Skeletal muscle tissue (tissue), 4 donors: Measurements from ENCODE around the gene ATP10A. TPM values are rescaled to one million over a fixed set of nuclear protein-coding genes. Genes with fewer than 3 reads are reported as not detected.

Experiments
- H3K27ac ChIP-seq: one replicate; pipeline ENCODE4 v1.7.0; 2013; ENCODE audit warnings: mild to moderate bottlenecking, low read depth, low read length, inconsistent platforms
- H3K27me3 ChIP-seq, 3 donors: one replicate each; pipeline ENCODE4 v1.7.0; 2013; ENCODE audit warnings: low read length in 3 of 3; ENCODE audit not compliant: control insufficient read depth in 3 of 3, insufficient read depth in 3 of 3
- H3K36me3 ChIP-seq, 3 donors: one replicate each; pipeline ENCODE4 v1.7.0; 2013; ENCODE audit warnings: low read length in 3 of 3; ENCODE audit not compliant: control insufficient read depth in 3 of 3, insufficient read depth in 3 of 3
- H3K4me1 ChIP-seq, 3 donors: one replicate each; pipeline ENCODE4 v1.7.0; 2013; ENCODE audit warnings: low read length in 3 of 3, mild to moderate bottlenecking in 3 of 3; ENCODE audit not compliant: control insufficient read depth in 3 of 3, insufficient read depth in 3 of 3
- H3K4me3 ChIP-seq, 3 donors: one replicate each; pipeline ENCODE4 v1.7.0; 2013; ENCODE audit warnings: low read length in 3 of 3
- H3K9ac ChIP-seq, 3 donors: one replicate each; pipeline ENCODE4 v1.7.0; 2013; ENCODE audit warnings: low read length in 3 of 3, mild to moderate bottlenecking in 3 of 3, moderate library complexity in 2 of 3, low read depth in 1 of 3
- H3K9me3 ChIP-seq, 3 donors: one replicate each; pipeline ENCODE4 v1.7.0; 2013; ENCODE audit warnings: low read length in 3 of 3; ENCODE audit not compliant: control insufficient read depth in 3 of 3
- total RNA-seq: library from RNA; depleted of rRNA; stranded (reverse); fragments of >200 nt; gene quantifications from one replicate; pipeline ENCODE4 v1.2.3, GENCODE V29; 2014
- donor health status: Osteomylitis.

ATP10A gene
- total RNA-seq, 1 donor from 2014 or later: 7.8 TPM

GRCh38 chr15:25712192-25712960 lies 150.8 kb downstream of the ATP10A start:
- H3K36me3 ChIP-seq: no peaks in the 10 kb centered on the region
- no peaks in the 10 kb centered on the region for H3K4me1 ChIP-seq
- no peak overlapping the region for H3K9ac ChIP-seq
- H3K9me3 ChIP-seq: no peaks in the 10 kb centered on the region
- H3K27ac ChIP-seq: no peak overlapping the region
- peaks cover 0 to 5% (median 0%) of the 10 kb centered on the region in 3 donors for H3K27me3 ChIP-seq
- no peak overlapping the region for H3K4me3 ChIP-seq

GRCh38 chr15:25711691-25712090 lies 151.4 kb downstream of the ATP10A start:
- Histone ChIP-seq H3K27me3 (peaks cover 0 to 5% (median 0%) of the 10 kb centered on the region in 3 donors), H3K4me1 (no peaks in the 10 kb centered on the region), H3K27ac (no peak overlapping the region), H3K36me3 (no peaks in the 10 kb centered on the region), H3K9me3 (no peaks in the 10 kb centered on the region), H3K9ac (no peak overlapping the region), H3K4me3 (no peak overlapping the region)

DNA sequence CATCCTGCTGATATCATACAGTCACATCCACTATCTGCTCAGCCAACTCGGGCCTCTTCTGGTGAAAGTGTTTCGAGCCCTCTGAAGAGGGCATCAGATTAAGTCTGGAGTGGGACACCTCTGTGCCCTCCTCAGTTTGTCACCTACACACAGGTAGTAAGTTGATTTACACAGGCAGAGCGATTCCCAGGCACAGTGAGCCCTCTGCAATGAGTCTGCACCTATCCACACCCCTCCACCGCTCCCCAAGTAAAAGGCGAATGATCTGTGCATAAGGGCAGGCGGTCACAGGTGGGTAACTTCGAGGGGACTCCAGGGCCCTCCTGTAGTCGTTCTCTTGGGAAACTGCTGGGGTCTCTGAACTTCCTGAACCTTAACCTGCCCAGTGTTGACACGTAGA lies 152.0 kb downstream of the ATP10A start:
- H3K4me1 ChIP-seq: no peaks in the 10 kb centered on the region
- H3K36me3 ChIP-seq: no peaks in the 10 kb centered on the region
- H3K9ac ChIP-seq: no peak overlapping the region
- H3K4me3 ChIP-seq: no peak overlapping the region
- H3K27ac ChIP-seq: no peak overlapping the region
- no peaks in the 10 kb centered on the region for H3K9me3 ChIP-seq
- H3K27me3 ChIP-seq: peaks cover 0 to 5% (median 0%) of the 10 kb centered on the region in 3 donors

GRCh38 chr15:25710184-25710583 lies 152.9 kb downstream of the ATP10A start:
- Histone ChIP-seq H3K9ac (no peak overlapping the region), H3K9me3 (no peaks in the 10 kb centered on the region), H3K36me3 (no peaks in the 10 kb centered on the region), H3K4me3 (no peak overlapping the region), H3K27me3 (peaks cover 0 to 5% (median 0%) of the 10 kb centered on the region in 3 donors), H3K4me1 (no peaks in the 10 kb centered on the region), H3K27ac (no peak overlapping the region)

GRCh38 chr15:25709437-25710159 lies 153.5 kb downstream of the ATP10A start:
- Histone ChIP-seq H3K4me3 (no peak overlapping the region), H3K9ac (no peak overlapping the region), H3K36me3 (no peaks in the 10 kb centered on the region)

DNA sequence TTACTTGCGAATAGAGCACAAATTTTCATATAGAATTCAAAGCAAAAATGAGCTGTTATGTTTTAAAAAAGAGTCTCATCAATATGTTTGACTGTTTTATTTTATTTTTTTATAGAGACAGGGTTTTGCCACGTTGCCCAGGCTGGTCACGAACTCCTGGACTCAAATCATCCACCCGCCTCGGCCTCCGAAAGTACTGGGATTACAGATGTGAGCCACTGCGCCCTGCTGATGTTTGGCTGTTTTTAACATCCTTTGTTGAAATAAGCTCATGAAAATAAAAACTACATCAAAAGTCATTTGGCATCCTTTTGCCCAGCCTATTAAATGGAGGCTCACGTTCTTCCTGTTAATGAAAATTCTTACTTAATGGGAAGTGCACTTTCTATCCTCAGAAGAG lies 154.7 kb downstream of the ATP10A start:
- H3K9ac ChIP-seq: no peak overlapping the region
- no peak overlapping the region for H3K4me3 ChIP-seq
- no peak overlapping the region for H3K27ac ChIP-seq
- H3K4me1 ChIP-seq: no peaks in the 10 kb centered on the region
- H3K36me3 ChIP-seq: no peaks in the 10 kb centered on the region
- H3K9me3 ChIP-seq: no peaks in the 10 kb centered on the region
- peaks cover 0 to 5% (median 0%) of the 10 kb centered on the region in 3 donors for H3K27me3 ChIP-seq

More at GRCh38 chr15:25709437-25710159, 153.5 kb downstream of the ATP10A start:
- Histone ChIP-seq H3K27me3 (peaks cover 0 to 5% (median 0%) of the 10 kb centered on the region in 3 donors), H3K4me1 (no peaks in the 10 kb centered on the region), H3K27ac (no peak overlapping the region), H3K9me3 (no peaks in the 10 kb centered on the region)

GRCh38 chr15:25707656-25708365 lies 155.3 kb downstream of the ATP10A start:
- Histone ChIP-seq H3K27me3 (peaks cover 0 to 5% (median 0%) of the 10 kb centered on the region in 3 donors), H3K4me3 (no peak overlapping the region), H3K27ac (no peak overlapping the region), H3K9me3 (no peaks in the 10 kb centered on the region), H3K9ac (no peak overlapping the region), H3K4me1 (no peaks in the 10 kb centered on the region), H3K36me3 (no peaks in the 10 kb centered on the region)

DNA sequence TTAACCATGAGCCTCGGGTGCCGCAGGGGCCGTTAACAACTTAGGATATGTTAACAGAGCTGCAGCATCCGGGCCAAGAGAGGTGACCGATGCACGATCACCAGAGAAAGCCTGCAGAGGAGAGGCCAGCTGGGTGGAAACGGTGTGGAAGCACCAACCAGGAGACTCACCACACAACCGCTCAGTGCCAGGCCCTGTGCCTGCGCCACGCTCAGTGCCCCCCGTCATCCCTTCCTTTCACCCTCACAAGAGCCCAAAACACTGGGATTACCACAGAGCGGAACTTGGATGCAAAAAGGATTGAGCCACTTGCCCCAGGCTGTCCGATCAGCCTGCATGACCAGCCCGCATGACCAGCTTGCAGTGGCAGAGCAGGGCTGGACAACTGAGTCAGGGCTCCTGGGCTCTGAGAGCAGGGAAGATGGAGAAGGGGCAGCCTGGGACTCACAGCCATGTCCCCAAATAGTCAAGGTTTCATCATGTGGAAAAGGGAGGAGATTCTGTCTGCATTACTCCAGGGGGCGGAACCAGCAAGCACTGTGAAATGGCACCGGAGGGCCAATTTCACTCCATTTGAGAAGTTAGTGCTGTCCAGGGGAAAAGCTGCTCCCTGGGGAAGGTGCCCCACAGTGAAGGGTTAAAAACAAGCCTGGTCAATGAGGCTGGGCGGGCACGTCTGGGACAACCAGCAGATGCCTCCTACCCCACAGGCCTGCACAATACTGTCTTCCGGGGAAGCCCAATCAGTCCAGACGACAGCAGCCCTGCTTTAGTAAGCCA lies 156.8 kb downstream of the ATP10A start:
- H3K9me3 ChIP-seq: no peaks in the 10 kb centered on the region
- no peaks in the 10 kb centered on the region for H3K36me3 ChIP-seq
- H3K4me1 ChIP-seq: no peaks in the 10 kb centered on the region
- H3K27ac ChIP-seq: no peak overlapping the region
- peaks cover 0 to 5% (median 0%) of the 10 kb centered on the region in 3 donors for H3K27me3 ChIP-seq
- no peak overlapping the region for H3K9ac ChIP-seq
- H3K4me3 ChIP-seq: no peak overlapping the region

GRCh38 chr15:25705433-25706115 lies 157.6 kb downstream of the ATP10A start:
- no peaks in the 10 kb centered on the region for H3K9me3 ChIP-seq

More at GRCh38 chr15:25705433-25706115, 157.6 kb downstream of the ATP10A start:
- H3K27ac ChIP-seq: no peak overlapping the region
- no peak overlapping the region for H3K9ac ChIP-seq
- H3K4me1 ChIP-seq: no peaks in the 10 kb centered on the region
- peaks cover 0 to 3% (median 0%) of the 10 kb centered on the region in 3 donors for H3K27me3 ChIP-seq
- no peak overlapping the region for H3K4me3 ChIP-seq
- H3K36me3 ChIP-seq: no peaks in the 10 kb centered on the region
